Stimulated activated CD8-positive, alpha-beta memory T cell treated with anti-CD3 and anti-CD28 coated beads, Interleukin-12 subunit alpha, Interleukin-12 subunit beta, amount 100 ng/mL, for 24 hours (primary cell): ENCODE data around the gene H19.

Experiments
- DNase-seq: peaks from one replicate; pipeline ENCODE4 v3.0.0-alpha.2; 2020; ENCODE audit errors: extremely low read depth

Gene H19

GRCh38 chr11:1997755-1998154 lies at the start of gene H19:
H19 (minus strand) TSS chr11:1997842.
- DNase-seq = no peak

- no peak for DNase-seq
These were observed 44.3 kb upstream of the H19 start for GRCh38 chr11:2041963-2042362.

GRCh38 chr11:2041153-2041552 lies 43.5 kb upstream of the H19 start:
- no peak for DNase-seq

GRCh38 chr11:2039198-2039759 lies 41.6 kb upstream of the H19 start:
- DNase-seq = no peak

GRCh38 chr11:2036863-2037486 lies 39.3 kb upstream of the H19 start:
- DNase-seq = no peak

- no peak for DNase-seq
These were observed 37.7 kb upstream of the H19 start for GRCh38 chr11:2035382-2035781.

GRCh38 chr11:2031058-2031457 lies 33.4 kb upstream of the H19 start:
- no peak for DNase-seq

GRCh38 chr11:2027708-2028107 lies 30.1 kb upstream of the H19 start:
- DNase-seq = no peak

- no peak for DNase-seq
These were observed 17.4 kb upstream of the H19 start for GRCh38 chr11:2015025-2015424.

- DNase-seq = no peak
These were observed 14.8 kb upstream of the H19 start for GRCh38 chr11:2012440-2012839.

- DNase-seq = no peak
These were observed 6.8 kb upstream of the H19 start for GRCh38 chr11:2004466-2004865.

- DNase-seq = no peak
These were observed 5.2 kb upstream of the H19 start for GRCh38 chr11:2002807-2003206.

GRCh38 chr11:2002042-2002776 lies 4.6 kb upstream of the H19 start:
- no peak for DNase-seq

- DNase-seq = no peak
These were observed 1.2 kb upstream of the H19 start for GRCh38 chr11:1998861-1999260.

- no peak for DNase-seq
These were observed 648 bp upstream of the H19 start for GRCh38 chr11:1998290-1998689.

- DNase-seq = no peak
These were observed 3.5 kb downstream of the H19 start for GRCh38 chr11:1994121-1994520.

GRCh38 chr11:1992111-1992510 lies 5.5 kb downstream of the H19 start:
- DNase-seq = no peak

- DNase-seq = no peak
These were observed 6.6 kb downstream of the H19 start for GRCh38 chr11:1990872-1991578.

GRCh38 chr11:1989953-1990352 lies 7.7 kb downstream of the H19 start:
- DNase-seq = no peak

GRCh38 chr11:1988667-1989317 lies 8.8 kb downstream of the H19 start:
- DNase-seq = no peak

- no peak for DNase-seq
These were observed 9.5 kb downstream of the H19 start for GRCh38 chr11:1988174-1988573.

- no peak for DNase-seq
These were observed 10.6 kb downstream of the H19 start for GRCh38 chr11:1987024-1987423.
